Psoas muscle (tissue), 8 donors: ENCODE results near the gene HCFC1R1. TPM values are rescaled to one million over a fixed set of nuclear protein-coding genes. Genes with fewer than 3 reads are reported as not detected.

ENCODE experiments used
- ATAC-seq, 4 donors: fragments of 200-7000 bp; cut with Tn5 transposase; one replicate each; pipeline ENCODE4 v1.9.1; 2020; ENCODE audit warnings: moderate library complexity in 3 of 4, mild to moderate bottlenecking in 2 of 4
- DNase-seq, 2 donors: peaks; one replicate each; pipeline ENCODE4 v3.0.0-alpha.2; 2020
- H3K27ac ChIP-seq: fragments of 200-600 bp; one replicate; pipeline ENCODE4 v1.8.0; 2022
- H3K27me3 ChIP-seq, 3 donors: fragments of 200-600 bp in 1 of 3; one replicate each; pipeline versions ENCODE4 v1.6.1 to v1.8.0; 2013 to 2022; ENCODE audit warnings: low read length in 2 of 3, mild to moderate bottlenecking in 2 of 3, moderate library complexity in 1 of 3; ENCODE audit not compliant: insufficient read depth in 3 of 3
- H3K36me3 ChIP-seq, 2 donors: fragments of 200-600 bp in 1 of 2; one replicate each; pipeline versions ENCODE4 v1.6.1 to v1.8.0; 2013 to 2022; ENCODE audit warnings: low read depth in 1 of 2, mild to moderate bottlenecking in 1 of 2, moderate library complexity in 1 of 2; ENCODE audit not compliant: insufficient read depth in 1 of 2
- H3K4me1 ChIP-seq: fragments of 200-600 bp; one replicate; pipeline ENCODE4 v1.8.0; 2022
- H3K4me3 ChIP-seq: fragments of 200-600 bp; one replicate; pipeline ENCODE4 v1.8.0; 2022; ENCODE audit warnings: mild to moderate bottlenecking
- H3K9me3 ChIP-seq: fragments of 200-600 bp; one replicate; pipeline ENCODE4 v1.8.0; 2022
- CTCF ChIP-seq: fragments of 200-600 bp; IDR thresholded peaks from one replicate; pipeline ENCODE4 v1.8.0; 2022; ENCODE audit warnings: antibody characterized with exemption
- WGBS, 3 donors: extraction: QIAGEN DNeasy Blood & Tissue Kit; methylation state at CpG; one replicate each; pipeline versions ENCODE4 v1.1.6 to v1.1.7; 2013; 5-methylcytosine and 5-hydroxymethylcytosine counted together
- intact Hi-C, 2 donors: fragments of 100-400 bp; cut with DNase I; formaldehyde crosslinking; loops; one replicate each; pipeline versions ENCODE4 v1.11.0 to v1.14.2; 2022
- polyA plus RNA-seq, 3 donors: library from polyadenylated mRNA; stranded (reverse); fragments of 200-250 nt; gene quantifications; one replicate each; pipeline ENCODE4 v1.2.3, GENCODE V29; 2013
- total RNA-seq, 4 donors: library from RNA; stranded (reverse); fragmentation: NEBNext Ultra II Directional in 2 of 4; extraction: Animal tissue kit (Norgen Biotek cat#: 25700) in 2 of 4; gene quantifications; one replicate each; pipeline versions ENCODE4 v1.2.1 to v1.2.4, GENCODE V29; 2021 to 2023
- donor health status: healthy with polysubstance abuse.
- donor health status: DM: no; HTN: no; CAD: no; lungs with moderate emphysema.
- donor health status: Bipolar disorder and iron deficiency.
- donor health status: healthy.
- donor health status: DM: yes; HTN: yes; CAD: no.
- donor health status: DM: no; HTN: no; CAD: no.
- donor health status: DM: no; HTN: no; CAD: no.
- donor health status: DM: yes; HTN: yes; CAD: no.

HCFC1R1 gene
- total and polyA plus RNA-seq, 7 donors, result 65.1 to 258 (median 160) TPM

DNA sequence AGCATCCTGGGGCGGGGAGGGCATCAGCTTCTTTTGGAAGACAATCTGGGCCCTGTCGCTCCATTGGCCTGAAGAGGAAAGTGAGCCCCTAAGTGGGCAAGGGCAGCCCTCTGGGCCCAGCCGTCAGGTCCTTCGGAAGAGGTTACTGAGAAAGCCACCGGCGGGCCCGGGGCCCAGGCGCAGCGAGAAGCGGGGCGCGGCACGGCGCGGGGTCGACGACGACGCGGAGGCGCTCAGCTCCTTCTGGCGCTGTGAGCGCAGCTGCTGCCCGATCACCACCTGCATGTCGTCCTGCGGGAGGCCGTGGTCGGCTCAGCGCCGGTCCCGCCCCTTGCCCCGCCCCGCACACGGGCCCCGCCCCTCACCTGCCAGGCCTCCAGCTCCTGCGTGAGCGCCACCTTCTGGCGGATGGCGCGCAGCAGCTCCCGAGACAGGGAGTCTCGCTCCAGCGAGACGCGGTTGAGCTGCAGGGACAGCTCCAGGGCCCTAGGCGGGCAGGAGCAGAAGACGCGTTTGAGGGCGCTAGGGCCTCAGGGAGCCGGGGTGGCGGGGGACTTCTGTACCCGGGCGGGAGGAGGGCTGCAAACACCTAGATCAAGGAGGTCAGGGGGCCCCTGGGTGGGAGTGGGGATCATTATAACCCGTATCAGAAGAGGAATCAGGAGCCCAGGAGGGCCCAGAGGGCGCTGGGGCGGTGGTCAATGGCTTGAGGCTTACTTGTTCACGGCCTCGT, 4.4 kb upstream of the HCFC1R1 start:
- intact Hi-C loops, result no loop called here
- H3K4me3 ChIP-seq, result peak overlapping the region; percentile 28
- H3K4me1 ChIP-seq, result peaks cover 20% of the 10 kb centered on the region
- peaks cover 0 to 38% (median 18%) of the 10 kb centered on the region in 3 donors for H3K27me3 ChIP-seq
- H3K36me3 ChIP-seq, result peaks cover 0 to 25% of the 10 kb centered on the region in 2 donors
- H3K27ac ChIP-seq, result peak overlapping the region; percentile 50
- no peaks in the 10 kb centered on the region for H3K9me3 ChIP-seq
- 15 to 23% (median 20%) methylated on average over 36 to 58 of the region's 58 CpGs for whole genome bisulfite sequencing, 3 donors
- DNase-seq (peak; percentile 80 to 90), ATAC-seq (peak; percentile 32 to 55 (median 53))
- TF ChIP-seq CTCF, result peak; percentile 77

GRCh38 chr16:3027489-3027795, 3.7 kb upstream of the HCFC1R1 start:
- 81 to 88% (median 83%) methylated on average over 8 of the region's 8 CpGs for WGBS, 3 donors
- peak overlapping the region; percentile 50 for H3K27ac ChIP-seq
- DNase-seq (no peak), ATAC-seq (no peak)
- intact Hi-C loops, result no loop called here
- peaks cover 27% of the 10 kb centered on the region for H3K4me1 ChIP-seq
- H3K27me3 ChIP-seq, result peaks cover 0 to 35% (median 18%) of the 10 kb centered on the region in 3 donors
- TF ChIP-seq CTCF, result no peak
- no peak overlapping the region for H3K4me3 ChIP-seq
- peaks cover 0 to 25% of the 10 kb centered on the region in 2 donors for H3K36me3 ChIP-seq
- no peaks in the 10 kb centered on the region for H3K9me3 ChIP-seq

GRCh38 chr16:3026609-3027488, 3.1 kb upstream of the HCFC1R1 start:
- no peak for DNase-seq
- H3K27ac ChIP-seq, result no peak overlapping the region
- H3K9me3 ChIP-seq, result no peaks in the 10 kb centered on the region
- no peak overlapping the region for H3K4me3 ChIP-seq
- TF ChIP-seq CTCF, result no peak
- intact Hi-C loops, result no loop called here
- peaks cover 0 to 29% (median 18%) of the 10 kb centered on the region in 3 donors for H3K27me3 ChIP-seq
- H3K36me3 ChIP-seq, result peaks cover 0 to 25% of the 10 kb centered on the region in 2 donors
- no peak for ATAC-seq
- H3K4me1 ChIP-seq, result peaks cover 28% of the 10 kb centered on the region
- WGBS, 3 donors, result 91 to 95% (median 92%) methylated on average over 22 to 24 of the region's 24 CpGs

- ATAC-seq, result no peak
- Histone ChIP-seq H3K9me3 (no peaks in the 10 kb centered on the region), H3K27ac (no peak overlapping the region), H3K4me3 (no peak overlapping the region), H3K27me3 (peaks cover 0 to 23% (median 16%) of the 10 kb centered on the region in 3 donors), H3K36me3 (peaks cover 0 to 25% of the 10 kb centered on the region in 2 donors), H3K4me1 (peaks cover 28% of the 10 kb centered on the region)
- intact Hi-C loops, result no loop called here
- DNase-seq, result no peak
- 92 to 96% (median 94%) methylated on average over 8 of the region's 8 CpGs for whole genome bisulfite sequencing, 3 donors
- no peak for TF ChIP-seq CTCF
Measured at GRCh38 chr16:3026003-3026378, 2.2 kb upstream of the HCFC1R1 start.
